Keratinocyte (primary cell): ENCODE data around the gene RAET1G.

Experiments used
- EZH2 ChIP-seq: IDR thresholded peaks from one replicate; pipeline ENCODE4 v1.6.1; 2012; ENCODE audit warnings: inconsistent platforms, mild to moderate bottlenecking, low read length, moderate library complexity
- TF ChIP-seq, protein P1 (sequence below), 3 experiments: IDR thresholded peaks in 1 of 3; conservative IDR thresholded peaks in 1 of 3; optimal IDR thresholded peaks in 1 of 3; 2 replicates in 2 of 3; 3 replicates in 1 of 3; pipeline versions ENCODE3 to v1.5.1; 2011; ENCODE audit warnings: low read length in 3 of 3, mild to moderate bottlenecking in 3 of 3, moderate library complexity in 2 of 3, control low read depth in 1 of 3, inconsistent platforms in 1 of 3; ENCODE audit not compliant: insufficient read depth in 2 of 3; ENCODE audit errors: extremely low read depth in 1 of 3

DNA sequence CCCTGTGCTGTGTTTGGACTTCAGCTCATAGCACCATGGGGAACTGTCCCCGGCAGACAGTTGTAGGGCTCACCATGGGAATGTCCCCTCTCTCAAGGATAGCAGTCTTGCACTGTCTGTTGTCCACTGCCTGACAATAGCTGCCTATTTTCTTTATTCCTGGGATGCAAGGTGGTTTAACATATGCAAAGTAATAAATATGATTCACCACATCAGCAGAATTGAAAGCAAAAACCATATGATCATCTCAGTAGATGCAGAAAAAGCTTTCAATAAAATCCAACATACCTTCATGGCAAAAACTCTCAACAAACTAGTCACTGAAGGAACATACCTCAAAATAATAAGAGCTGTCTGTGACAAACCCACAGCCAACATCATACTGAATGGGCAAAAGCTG is 45.3 kb downstream of the RAET1G start:
- no peak for TF ChIP-seq EZH2
- TF ChIP-seq, protein P1, sequence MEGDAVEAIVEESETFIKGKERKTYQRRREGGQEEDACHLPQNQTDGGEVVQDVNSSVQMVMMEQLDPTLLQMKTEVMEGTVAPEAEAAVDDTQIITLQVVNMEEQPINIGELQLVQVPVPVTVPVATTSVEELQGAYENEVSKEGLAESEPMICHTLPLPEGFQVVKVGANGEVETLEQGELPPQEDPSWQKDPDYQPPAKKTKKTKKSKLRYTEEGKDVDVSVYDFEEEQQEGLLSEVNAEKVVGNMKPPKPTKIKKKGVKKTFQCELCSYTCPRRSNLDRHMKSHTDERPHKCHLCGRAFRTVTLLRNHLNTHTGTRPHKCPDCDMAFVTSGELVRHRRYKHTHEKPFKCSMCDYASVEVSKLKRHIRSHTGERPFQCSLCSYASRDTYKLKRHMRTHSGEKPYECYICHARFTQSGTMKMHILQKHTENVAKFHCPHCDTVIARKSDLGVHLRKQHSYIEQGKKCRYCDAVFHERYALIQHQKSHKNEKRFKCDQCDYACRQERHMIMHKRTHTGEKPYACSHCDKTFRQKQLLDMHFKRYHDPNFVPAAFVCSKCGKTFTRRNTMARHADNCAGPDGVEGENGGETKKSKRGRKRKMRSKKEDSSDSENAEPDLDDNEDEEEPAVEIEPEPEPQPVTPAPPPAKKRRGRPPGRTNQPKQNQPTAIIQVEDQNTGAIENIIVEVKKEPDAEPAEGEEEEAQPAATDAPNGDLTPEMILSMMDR (optimal IDR thresholded peaks at IDR 0.05 in 1 of 3, IDR thresholded peaks at IDR 0.05 in 1 of 3, conservative IDR thresholded peaks at IDR 0.05 in 1 of 3; ENCODE audit: extremely low read depth in 1 of 3, insufficient read depth in 2 of 3, low read length in 3 of 3), result no peak
